Upper lobe of right lung (tissue), 1 donor: ENCODE measurements around the gene SDK2. TPM values are rescaled to one million over a fixed set of nuclear protein-coding genes. Genes with fewer than 3 reads are reported as not detected.

Experiments used
- ATAC-seq: fragments of 200-7000 bp; cut with Tn5 transposase; one replicate; pipeline ENCODE4 v1.9.1; 2020; ENCODE audit warnings: mild to moderate bottlenecking, moderate library complexity
- DNase-seq: peaks from one replicate; pipeline ENCODE4 v3.0.0-alpha.2; 2020
- H3K27ac ChIP-seq: fragments of 200-600 bp; one replicate; pipeline ENCODE4 v1.8.0; 2022
- H3K27me3 ChIP-seq: fragments of 200-600 bp; one replicate; pipeline ENCODE4 v1.8.0; 2022; ENCODE audit warnings: mild to moderate bottlenecking
- H3K36me3 ChIP-seq: fragments of 200-600 bp; one replicate; pipeline ENCODE4 v1.8.0; 2022
- H3K4me1 ChIP-seq: fragments of 200-600 bp; one replicate; pipeline ENCODE4 v1.8.0; 2022
- H3K4me3 ChIP-seq: fragments of 200-600 bp; one replicate; pipeline ENCODE4 v1.8.0; 2022; ENCODE audit warnings: mild to moderate bottlenecking
- H3K9me3 ChIP-seq: fragments of 200-600 bp; one replicate; pipeline ENCODE4 v1.8.0; 2022
- intact Hi-C: fragments of 100-400 bp; cut with DNase I; formaldehyde crosslinking; loops from one replicate; pipeline ENCODE4 v1.11.0; 2022
- total RNA-seq: library from RNA; stranded (reverse); fragmentation: NEBNext Ultra II Directional; extraction: Animal tissue kit (Norgen Biotek cat#: 25700); gene quantifications from one replicate; pipeline ENCODE4 v1.2.1, GENCODE V29; 2021
- TF ChIP-seq, protein P1 (sequence below): fragments of 200-600 bp; IDR thresholded peaks from one replicate; pipeline ENCODE4 v1.8.0; 2022; ENCODE audit warnings: antibody characterized with exemption
- donor health status: DM: no; HTN: yes; CAD: no; lungs with severe emphysema.

The SDK2 gene
- total RNA-seq, 1 donor from 2014 or later: 2.3 TPM

DNA sequence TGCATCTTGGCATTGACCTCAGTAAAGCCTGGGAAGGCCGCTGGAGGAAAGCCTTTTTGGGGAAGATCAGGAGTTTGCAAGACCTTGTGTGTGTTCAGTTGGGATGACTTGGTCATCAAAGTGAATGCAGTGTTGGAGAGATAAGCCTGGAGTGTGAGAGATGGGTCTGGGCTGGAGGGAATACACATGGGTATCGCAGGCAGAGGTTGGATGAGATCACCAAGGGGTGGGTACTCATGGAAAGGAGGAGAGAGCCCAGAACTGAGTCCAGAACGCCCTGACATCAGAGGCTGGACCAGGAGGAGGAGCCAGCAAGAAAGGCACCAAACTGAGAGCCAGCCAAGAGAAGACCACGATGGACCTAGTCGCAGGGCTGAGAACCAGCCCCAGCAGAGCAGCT lies 35.2 kb downstream of the SDK2 start:
- no peaks in the 10 kb centered on the region for H3K9me3 ChIP-seq
- H3K4me3 ChIP-seq: no peak overlapping the region
- H3K36me3 ChIP-seq: no peaks in the 10 kb centered on the region
- no peak overlapping the region for H3K27ac ChIP-seq
- TF ChIP-seq, protein P1, sequence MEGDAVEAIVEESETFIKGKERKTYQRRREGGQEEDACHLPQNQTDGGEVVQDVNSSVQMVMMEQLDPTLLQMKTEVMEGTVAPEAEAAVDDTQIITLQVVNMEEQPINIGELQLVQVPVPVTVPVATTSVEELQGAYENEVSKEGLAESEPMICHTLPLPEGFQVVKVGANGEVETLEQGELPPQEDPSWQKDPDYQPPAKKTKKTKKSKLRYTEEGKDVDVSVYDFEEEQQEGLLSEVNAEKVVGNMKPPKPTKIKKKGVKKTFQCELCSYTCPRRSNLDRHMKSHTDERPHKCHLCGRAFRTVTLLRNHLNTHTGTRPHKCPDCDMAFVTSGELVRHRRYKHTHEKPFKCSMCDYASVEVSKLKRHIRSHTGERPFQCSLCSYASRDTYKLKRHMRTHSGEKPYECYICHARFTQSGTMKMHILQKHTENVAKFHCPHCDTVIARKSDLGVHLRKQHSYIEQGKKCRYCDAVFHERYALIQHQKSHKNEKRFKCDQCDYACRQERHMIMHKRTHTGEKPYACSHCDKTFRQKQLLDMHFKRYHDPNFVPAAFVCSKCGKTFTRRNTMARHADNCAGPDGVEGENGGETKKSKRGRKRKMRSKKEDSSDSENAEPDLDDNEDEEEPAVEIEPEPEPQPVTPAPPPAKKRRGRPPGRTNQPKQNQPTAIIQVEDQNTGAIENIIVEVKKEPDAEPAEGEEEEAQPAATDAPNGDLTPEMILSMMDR: no peak
- intact Hi-C loops: no loop called here
- H3K4me1 ChIP-seq: no peaks in the 10 kb centered on the region
- H3K27me3 ChIP-seq: no peaks in the 10 kb centered on the region
- no peak for ATAC-seq
- DNase-seq: no peak

DNA sequence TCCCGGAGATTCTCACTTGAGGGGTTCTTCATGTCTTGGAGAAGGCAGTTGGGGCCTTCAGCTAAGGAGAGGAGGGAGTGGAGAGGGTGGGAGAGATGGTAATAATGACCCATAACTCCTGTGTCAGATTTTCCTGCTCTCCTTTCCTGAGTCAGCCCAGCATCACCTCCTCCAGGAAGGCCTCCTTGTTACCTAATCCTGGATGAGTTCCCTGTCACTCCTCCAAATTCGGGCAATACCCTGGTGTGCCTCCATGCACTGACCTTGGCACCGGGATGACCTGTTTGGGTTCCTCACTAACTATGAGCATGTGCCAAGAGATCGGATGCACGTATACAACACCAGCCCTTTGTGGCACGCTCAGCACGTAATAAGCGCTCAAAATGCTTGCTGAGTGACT lies 38.8 kb downstream of the SDK2 start:
- intact Hi-C loops: no loop called here
- no peak overlapping the region for H3K4me3 ChIP-seq
- ATAC-seq (no peak), DNase-seq (no peak)
- no peaks in the 10 kb centered on the region for H3K27me3 ChIP-seq
- no peak overlapping the region for H3K27ac ChIP-seq
- TF ChIP-seq, protein P1: no peak
- H3K9me3 ChIP-seq: no peaks in the 10 kb centered on the region
- no peaks in the 10 kb centered on the region for H3K36me3 ChIP-seq
- no peaks in the 10 kb centered on the region for H3K4me1 ChIP-seq

DNA sequence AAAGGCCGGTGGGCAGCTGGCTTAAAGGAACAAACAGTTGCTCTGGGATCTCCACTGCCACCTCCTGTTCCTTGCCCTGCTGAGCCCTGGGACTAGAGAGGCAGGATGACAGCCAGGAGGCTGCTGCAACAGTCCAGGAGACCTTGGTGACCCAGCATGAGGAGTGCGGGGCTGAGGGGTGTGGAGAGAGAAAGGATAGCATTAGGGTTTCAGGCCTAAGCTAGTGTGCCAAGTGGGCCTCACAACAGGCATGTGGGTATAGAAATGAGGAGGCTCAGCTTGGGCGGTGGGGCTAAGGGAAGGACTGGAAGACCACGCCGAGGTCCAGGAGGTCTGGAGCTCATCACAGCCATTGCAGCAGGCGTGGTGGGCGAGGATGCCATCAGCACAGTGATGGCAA lies 39.8 kb downstream of the SDK2 start:
- no peaks in the 10 kb centered on the region for H3K36me3 ChIP-seq
- no peaks in the 10 kb centered on the region for H3K4me1 ChIP-seq
- intact Hi-C loops: no loop called here
- DNase-seq (no peak), ATAC-seq (no peak)
- H3K4me3 ChIP-seq: no peak overlapping the region
- TF ChIP-seq, protein P1: no peak
- no peaks in the 10 kb centered on the region for H3K27me3 ChIP-seq
- H3K27ac ChIP-seq: no peak overlapping the region
- no peaks in the 10 kb centered on the region for H3K9me3 ChIP-seq

DNA sequence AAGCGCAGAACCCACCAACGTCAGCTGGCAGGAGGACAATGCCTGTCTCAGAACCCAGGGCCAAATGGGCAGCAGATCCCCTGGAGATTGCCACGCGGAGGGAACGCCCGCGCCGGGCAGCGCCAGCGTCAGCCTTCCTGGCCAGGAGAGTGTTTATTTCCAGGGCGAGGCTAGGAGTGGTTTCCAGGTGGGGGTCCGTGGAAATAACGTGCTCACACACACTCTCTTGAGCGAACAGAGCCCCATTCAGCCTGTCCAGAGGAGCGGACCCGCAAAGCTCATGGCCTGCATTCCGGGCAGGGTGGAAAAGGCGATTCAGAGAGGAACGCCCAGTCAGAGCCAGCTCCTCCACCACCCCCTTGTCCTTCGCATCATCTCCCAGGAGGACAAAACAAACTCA lies 40.3 kb downstream of the SDK2 start:
- H3K9me3 ChIP-seq: no peaks in the 10 kb centered on the region
- intact Hi-C loops: no loop called here
- H3K36me3 ChIP-seq: no peaks in the 10 kb centered on the region
- H3K27me3 ChIP-seq: no peaks in the 10 kb centered on the region
- no peak for ATAC-seq
- no peak overlapping the region for H3K4me3 ChIP-seq
- no peaks in the 10 kb centered on the region for H3K4me1 ChIP-seq
- TF ChIP-seq, protein P1: no peak
- no peak for DNase-seq
- H3K27ac ChIP-seq: no peak overlapping the region

DNA sequence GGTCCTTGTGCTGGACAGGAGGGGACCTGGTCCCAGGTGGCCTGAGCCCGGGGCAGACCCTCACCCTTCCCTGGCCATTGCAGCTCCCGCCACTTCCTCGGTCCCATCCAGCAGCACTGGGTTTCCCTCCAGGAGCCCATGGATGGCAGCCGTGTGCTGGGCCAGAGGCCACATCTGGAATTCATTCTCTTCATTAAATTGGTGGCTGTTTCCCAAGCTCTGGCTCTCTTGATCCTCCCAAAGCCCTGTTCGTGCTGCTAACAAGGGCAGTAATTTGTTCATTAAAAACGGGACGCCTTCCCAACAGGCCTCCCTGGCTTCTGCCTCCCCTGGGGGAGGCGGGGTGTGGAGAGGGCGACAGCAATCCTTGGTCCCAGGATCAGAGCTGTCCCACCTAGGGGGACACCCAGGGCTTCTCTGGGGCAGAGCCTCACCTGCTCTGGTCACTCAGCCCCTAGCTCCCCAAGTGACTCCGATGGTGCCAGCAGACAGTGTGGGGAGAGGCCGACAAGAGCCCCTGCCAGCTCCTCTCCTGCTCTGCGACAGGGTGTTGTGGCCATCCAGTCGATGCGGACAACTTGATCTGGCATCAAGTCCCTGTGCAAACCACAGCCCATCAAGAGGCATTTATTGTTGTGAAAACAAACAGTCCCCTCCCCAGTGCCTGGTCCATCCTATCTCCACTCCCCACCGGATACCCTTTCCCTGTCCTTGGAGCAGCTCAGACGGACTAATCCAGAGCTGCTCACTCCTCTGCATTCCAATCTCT lies 44.0 kb downstream of the SDK2 start:
- DNase-seq (no peak), ATAC-seq (no peak)
- intact Hi-C loops: no loop called here

More for the DNA sequence above, 44.0 kb downstream of the SDK2 start:
- no peaks in the 10 kb centered on the region for H3K9me3 ChIP-seq
- no peaks in the 10 kb centered on the region for H3K27me3 ChIP-seq
- no peak overlapping the region for H3K4me3 ChIP-seq
- H3K27ac ChIP-seq: no peak overlapping the region
- no peaks in the 10 kb centered on the region for H3K4me1 ChIP-seq
- H3K36me3 ChIP-seq: no peaks in the 10 kb centered on the region
- TF ChIP-seq, protein P1: no peak
